ENCODE data around the gene G3BP2. TPM values are rescaled to one million over a fixed set of nuclear protein-coding genes. Genes with fewer than 3 reads are reported as not detected.

Gene G3BP2
- total and polyA plus RNA-seq, 9 of the 15 experiments (the other 6 are each of a cell fraction or from before 2014, with no cell fraction given): 25.2 to 222 (median 130) TPM

GRCh38 chr4:75708218-75708691 lies 35.0 kb upstream of the G3BP2 start (continued):
- no peak for TF ChIP-seq ARID4B (CRISPR knock-in tag; IDR thresholded peaks at IDR 0.05)
- no peak for TF ChIP-seq E2F4 (CRISPR knock-in tag; IDR thresholded peaks at IDR 0.05; ENCODE audit: low read depth)
- TF ChIP-seq OTX1 (CRISPR knock-in tag; IDR thresholded peaks at IDR 0.05): no peak
- no peak for TF ChIP-seq HDAC8 (tag; IDR thresholded peaks at IDR 0.05)
- TF ChIP-seq MLX (CRISPR knock-in tag; conservative IDR thresholded peaks at IDR 0.05): no peak
- TF ChIP-seq ZNF609 (CRISPR knock-in tag; IDR thresholded peaks at IDR 0.05; ENCODE audit: borderline replicate concordance): no peak
- TF ChIP-seq TRIM24 (IDR thresholded peaks at IDR 0.05): no peak

Data from K562 (cell line).